Esophagus squamous epithelium (tissue), 5 donors: ENCODE data around the gene TET1. TPM values are rescaled to one million over a fixed set of nuclear protein-coding genes. Genes with fewer than 3 reads are reported as not detected.

ENCODE experiments used
- DNase-seq: peaks from one replicate; lab custom pipeline; 2025; lab: John Stamatoyannopoulos, UW
- H3K27ac ChIP-seq, 4 donors: fragments of 200-600 bp; sonication (generic); one replicate each; pipeline ENCODE4 v1.5.1; 2016 to 2019; ENCODE audit warnings: mild to moderate bottlenecking in 1 of 4
- H3K27me3 ChIP-seq, 4 donors: fragments of 200-600 bp; sonication (generic); 1 replicate in 3 of 4; 2 replicates in 1 of 4; pipeline versions ENCODE4 v1.5.1 to v1.6.0; 2017 to 2021; ENCODE audit warnings: antibody characterized with exemption in 1 of 4
- H3K36me3 ChIP-seq, 3 donors: fragments of 200-600 bp; sonication (generic); one replicate each; pipeline ENCODE4 v1.5.1; 2016 to 2019
- H3K4me1 ChIP-seq, 3 donors: fragments of 200-600 bp; sonication (generic); one replicate each; pipeline ENCODE4 v1.5.1; 2017 to 2019
- H3K4me3 ChIP-seq, 4 donors: fragments of 200-600 bp; sonication (generic); 1 replicate in 3 of 4; 2 replicates in 1 of 4; pipeline ENCODE4 v1.5.1; 2016 to 2019; ENCODE audit warnings: mild to moderate bottlenecking in 2 of 4, moderate library complexity in 1 of 4
- H3K9me3 ChIP-seq, 3 donors: fragments of 200-600 bp; sonication (generic); one replicate each; pipeline ENCODE4 v1.5.1; 2016 to 2019
- POLR2A ChIP-seq, 4 donors: fragments of 450-650 bp; IDR thresholded peaks; one replicate each; pipeline ENCODE4 v1.6.1; 2017; ENCODE audit warnings: antibody characterized with exemption in 4 of 4, mild to moderate bottlenecking in 4 of 4, moderate library complexity in 3 of 4
- WGBS, 2 donors: methylation state at CpG; one replicate each; pipeline ENCODE4 v1.1.5; 2018; 5-methylcytosine and 5-hydroxymethylcytosine counted together
- intact Hi-C: fragments of 100-400 bp; cut with DNase I; formaldehyde crosslinking; loops from one replicate; pipeline ENCODE4 v1.15.0; 2022
- total RNA-seq, 4 donors: library from RNA; depleted of rRNA; stranded (reverse); fragments of >200 nt; gene quantifications; one replicate each; pipeline ENCODE4 v1.1.0, GENCODE V29; 2016
- TF ChIP-seq, protein P1 (sequence below), 6 experiments: fragments of 450-650 bp in 4 of 6; fragments of 200-600 bp in 2 of 6; sonication (generic) in 2 of 6; IDR thresholded peaks; one replicate each; pipeline ENCODE4 v1.5.1; 2016 to 2019; ENCODE audit warnings: antibody characterized with exemption in 6 of 6, mild to moderate bottlenecking in 4 of 6, moderate library complexity in 4 of 6
- donor health status: DM: yes; HTN: yes; CAD: no.

The TET1 gene
- total RNA-seq, 4 donors from 2014 or later: 0.15 to 2.9 (median 0.80) TPM

DNA sequence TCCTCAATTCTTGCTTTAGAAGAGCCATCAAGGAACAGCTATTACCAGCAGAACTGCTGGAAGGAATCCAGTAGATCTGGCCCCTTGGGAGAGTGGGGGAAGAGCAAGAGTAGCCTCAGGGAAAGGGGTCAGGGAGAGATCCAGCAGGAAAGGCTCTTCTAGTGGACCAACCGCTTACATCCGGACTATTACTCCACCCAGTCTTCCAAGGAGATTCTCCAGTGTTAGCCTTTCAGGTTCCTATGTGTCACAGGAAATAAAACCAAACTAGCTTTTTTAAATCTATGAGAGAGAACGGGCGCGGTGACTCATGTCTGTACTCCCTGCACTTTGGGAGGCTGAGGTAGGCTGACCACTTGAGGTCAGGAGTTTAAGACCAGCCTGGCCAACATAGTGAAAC, 34.3 kb downstream of the TET1 start:
- Histone ChIP-seq H3K4me3 (no peak overlapping the region), H3K27me3 (no peaks in the 10 kb centered on the region), H3K9me3 (no peaks in the 10 kb centered on the region), H3K4me1 (peaks cover 0 to 10% (median 4%) of the 10 kb centered on the region in 3 donors), H3K36me3 (no peaks in the 10 kb centered on the region), H3K27ac (no peak overlapping the region)
- DNase-seq: no peak
- no peak for TF ChIP-seq POLR2A (IDR thresholded peaks at IDR 0.05)
- TF ChIP-seq, protein P1, sequence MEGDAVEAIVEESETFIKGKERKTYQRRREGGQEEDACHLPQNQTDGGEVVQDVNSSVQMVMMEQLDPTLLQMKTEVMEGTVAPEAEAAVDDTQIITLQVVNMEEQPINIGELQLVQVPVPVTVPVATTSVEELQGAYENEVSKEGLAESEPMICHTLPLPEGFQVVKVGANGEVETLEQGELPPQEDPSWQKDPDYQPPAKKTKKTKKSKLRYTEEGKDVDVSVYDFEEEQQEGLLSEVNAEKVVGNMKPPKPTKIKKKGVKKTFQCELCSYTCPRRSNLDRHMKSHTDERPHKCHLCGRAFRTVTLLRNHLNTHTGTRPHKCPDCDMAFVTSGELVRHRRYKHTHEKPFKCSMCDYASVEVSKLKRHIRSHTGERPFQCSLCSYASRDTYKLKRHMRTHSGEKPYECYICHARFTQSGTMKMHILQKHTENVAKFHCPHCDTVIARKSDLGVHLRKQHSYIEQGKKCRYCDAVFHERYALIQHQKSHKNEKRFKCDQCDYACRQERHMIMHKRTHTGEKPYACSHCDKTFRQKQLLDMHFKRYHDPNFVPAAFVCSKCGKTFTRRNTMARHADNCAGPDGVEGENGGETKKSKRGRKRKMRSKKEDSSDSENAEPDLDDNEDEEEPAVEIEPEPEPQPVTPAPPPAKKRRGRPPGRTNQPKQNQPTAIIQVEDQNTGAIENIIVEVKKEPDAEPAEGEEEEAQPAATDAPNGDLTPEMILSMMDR (IDR thresholded peaks at IDR 0.05): no peak
- intact Hi-C loops: no loop called here
- WGBS, 2 donors: 62 to 67% methylated on average over 3 to 5 of the region's 5 CpGs

DNA sequence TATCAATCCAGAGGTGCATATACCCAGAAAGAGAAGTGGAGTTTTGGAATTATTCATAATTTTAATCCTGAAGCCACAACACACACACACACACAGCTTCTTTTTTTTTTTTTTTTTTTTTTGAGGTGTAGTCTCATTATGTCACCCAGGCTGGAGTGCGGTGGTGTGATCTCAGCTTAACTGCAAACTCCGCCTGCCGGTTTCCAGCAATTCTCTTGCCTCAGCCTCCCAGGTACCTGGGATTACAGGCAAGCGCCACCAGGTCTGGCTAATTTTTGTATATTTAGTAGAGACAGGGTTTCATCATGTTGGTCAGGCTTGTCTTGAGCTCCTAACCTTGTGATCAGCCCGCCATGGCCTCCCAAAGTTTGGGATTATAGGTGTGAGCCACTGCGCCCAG, 35.4 kb downstream of the TET1 start:
- 86 to 90% methylated on average over 1 to 5 of the region's 6 CpGs for whole genome bisulfite sequencing, 2 donors
- Histone ChIP-seq H3K9me3 (no peaks in the 10 kb centered on the region), H3K4me3 (no peak overlapping the region), H3K27ac (no peak overlapping the region), H3K4me1 (peaks cover under 1 to 21% (median 12%) of the 10 kb centered on the region in 3 donors), H3K36me3 (no peaks in the 10 kb centered on the region), H3K27me3 (no peaks in the 10 kb centered on the region)
- TF ChIP-seq, protein P1 (IDR thresholded peaks at IDR 0.05): no peak
- no peak for TF ChIP-seq POLR2A (IDR thresholded peaks at IDR 0.05)
- intact Hi-C loops: no loop called here
- no peak for DNase-seq

DNA sequence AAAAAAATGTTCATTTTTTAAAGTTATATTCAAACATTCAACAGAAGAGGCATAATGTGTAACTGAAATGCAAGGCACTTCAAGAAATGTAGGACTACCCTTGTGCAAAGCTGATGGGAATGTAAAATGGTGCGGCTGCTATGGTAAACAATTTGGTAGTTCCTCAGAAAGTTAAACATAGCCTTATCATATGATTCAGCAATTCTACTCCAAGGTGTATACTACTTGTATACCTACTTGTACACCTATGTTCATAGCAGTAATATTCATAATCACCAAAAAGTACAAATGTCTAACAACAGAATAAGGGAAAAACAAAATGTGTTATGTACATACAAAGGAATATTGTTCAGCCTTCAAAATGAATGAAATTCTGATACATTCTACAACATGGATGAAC, 37.3 kb downstream of the TET1 start:
- intact Hi-C loops: no loop called here
- Histone ChIP-seq H3K27ac (no peak overlapping the region), H3K36me3 (no peaks in the 10 kb centered on the region), H3K27me3 (no peaks in the 10 kb centered on the region), H3K4me3 (no peak overlapping the region), H3K9me3 (no peaks in the 10 kb centered on the region), H3K4me1 (peaks cover 7 to 37% (median 28%) of the 10 kb centered on the region in 3 donors)
- DNase-seq: no peak
- 92 to 96% methylated on average over 1 of the region's 1 CpG for WGBS, 2 donors
- TF ChIP-seq, protein P1 (IDR thresholded peaks at IDR 0.05): no peak
- TF ChIP-seq POLR2A (IDR thresholded peaks at IDR 0.05): no peak

DNA sequence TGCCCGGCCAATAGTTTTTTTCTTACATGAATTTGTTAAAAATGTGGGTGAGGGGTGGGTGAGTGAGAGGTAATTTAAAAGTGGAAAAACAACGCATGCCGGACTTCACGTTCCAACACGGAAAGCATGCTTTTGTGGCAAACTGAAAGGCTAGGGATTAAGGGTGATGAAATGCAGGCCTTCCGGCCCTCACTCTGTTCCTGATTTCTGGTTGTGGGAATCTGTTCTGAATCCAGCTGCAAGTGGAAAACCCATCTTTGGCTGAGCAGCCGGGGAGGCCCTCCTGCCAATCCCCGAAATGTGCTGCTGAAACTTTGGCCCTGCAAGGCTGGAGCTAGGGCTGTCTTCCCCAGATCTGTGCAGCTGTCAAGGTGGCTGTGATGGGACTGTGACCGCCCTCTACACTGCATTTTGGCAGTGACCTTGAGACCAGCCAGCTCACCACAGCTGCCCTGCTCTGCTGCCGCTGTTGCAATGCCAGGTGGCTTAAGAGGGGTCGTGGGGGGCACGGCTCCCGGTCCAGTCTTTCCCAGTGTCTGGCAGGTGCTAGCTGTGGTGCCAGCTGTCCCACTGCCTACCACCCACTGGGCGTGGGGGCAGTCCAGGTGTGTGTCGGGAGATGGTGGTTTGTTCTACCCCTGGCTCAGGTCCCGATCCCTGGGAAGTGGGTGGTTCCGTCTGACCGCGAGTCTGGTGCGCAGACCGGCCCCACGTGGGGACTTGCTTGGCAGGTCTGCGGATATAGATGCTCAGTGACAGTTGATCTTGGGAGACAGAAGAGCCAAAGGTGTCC, 39.0 kb downstream of the TET1 start:
- Histone ChIP-seq H3K27ac (peak overlapping the region; percentile 40 to 79 (median 66)), H3K4me1 (peaks cover 7 to 38% (median 28%) of the 10 kb centered on the region in 3 donors), H3K27me3 (no peaks in the 10 kb centered on the region), H3K4me3 (peak overlapping the region in 3 of 4 donors; percentile 43 to 62 (median 46)), H3K9me3 (no peaks in the 10 kb centered on the region), H3K36me3 (no peaks in the 10 kb centered on the region)
- DNase-seq: no peak
- WGBS, 2 donors: 24 to 32% methylated on average over 15 of the region's 23 CpGs
- no peak for TF ChIP-seq POLR2A (IDR thresholded peaks at IDR 0.05)
- TF ChIP-seq, protein P1 (IDR thresholded peaks at IDR 0.05): no peak
- intact Hi-C loops: no loop called here

DNA sequence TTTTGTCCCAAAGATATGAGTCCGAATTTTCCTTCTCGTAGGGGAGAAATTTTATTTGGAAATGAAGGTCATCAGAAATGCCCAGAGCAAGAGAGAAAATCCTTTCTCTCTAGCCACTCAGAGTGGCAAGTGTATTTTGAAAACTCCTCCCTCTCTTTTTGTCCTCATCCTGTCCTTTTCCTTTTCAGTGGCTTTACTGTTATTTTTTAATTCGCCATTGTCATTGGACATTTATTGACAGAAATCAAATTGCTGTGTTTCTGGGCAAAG, 39.6 kb downstream of the TET1 start:
- Histone ChIP-seq H3K9me3 (no peaks in the 10 kb centered on the region), H3K4me1 (peaks cover 7 to 38% (median 28%) of the 10 kb centered on the region in 3 donors), H3K36me3 (no peaks in the 10 kb centered on the region), H3K27me3 (no peaks in the 10 kb centered on the region), H3K27ac (peak overlapping the region; percentile 40 to 79 (median 66)), H3K4me3 (peak overlapping the region; percentile 29 to 62 (median 44))
- TF ChIP-seq POLR2A (IDR thresholded peaks at IDR 0.05): no peak
- TF ChIP-seq, protein P1 (IDR thresholded peaks at IDR 0.05): no peak
- 11 to 23% methylated on average over 3 of the region's 3 CpGs for WGBS, 2 donors
- no peak for DNase-seq
- intact Hi-C loops: no loop called here
